GM18909 (cell line): Measurements from ENCODE around the gene TTBK1.

Experiments used
- ATAC-seq: cut with Tn5 transposase; IDR thresholded peaks from one replicate; pipeline ENCODE4 v1.9.1; 2021; ENCODE audit warnings: mild to moderate bottlenecking; ENCODE audit not compliant: unreplicated experiment, poor library complexity

The TTBK1 gene

DNA sequence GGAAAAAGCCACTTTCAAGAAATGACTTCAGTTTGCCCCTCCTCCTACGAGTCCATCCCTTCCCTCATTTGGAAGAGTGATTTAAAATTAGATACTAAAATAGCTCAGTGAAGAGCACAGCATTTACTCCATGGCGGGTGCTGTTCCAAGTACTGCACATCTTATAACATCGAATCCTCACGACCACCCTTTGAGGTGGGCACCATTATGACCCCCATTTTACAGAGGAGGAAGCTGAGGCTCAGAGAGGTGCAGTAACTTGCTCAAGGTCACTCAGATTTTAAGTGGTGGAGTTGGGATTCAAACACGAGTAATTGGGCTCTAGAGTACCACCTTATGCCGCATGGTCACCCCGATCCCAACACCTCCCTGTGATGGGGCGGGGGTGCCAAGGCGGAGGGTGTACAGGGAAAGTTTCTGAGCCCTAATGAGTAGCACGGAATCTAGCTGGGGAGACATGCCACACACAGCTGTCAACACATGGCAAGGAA is 25.5 kb downstream of the TTBK1 start:
- ATAC-seq, result no peak

DNA sequence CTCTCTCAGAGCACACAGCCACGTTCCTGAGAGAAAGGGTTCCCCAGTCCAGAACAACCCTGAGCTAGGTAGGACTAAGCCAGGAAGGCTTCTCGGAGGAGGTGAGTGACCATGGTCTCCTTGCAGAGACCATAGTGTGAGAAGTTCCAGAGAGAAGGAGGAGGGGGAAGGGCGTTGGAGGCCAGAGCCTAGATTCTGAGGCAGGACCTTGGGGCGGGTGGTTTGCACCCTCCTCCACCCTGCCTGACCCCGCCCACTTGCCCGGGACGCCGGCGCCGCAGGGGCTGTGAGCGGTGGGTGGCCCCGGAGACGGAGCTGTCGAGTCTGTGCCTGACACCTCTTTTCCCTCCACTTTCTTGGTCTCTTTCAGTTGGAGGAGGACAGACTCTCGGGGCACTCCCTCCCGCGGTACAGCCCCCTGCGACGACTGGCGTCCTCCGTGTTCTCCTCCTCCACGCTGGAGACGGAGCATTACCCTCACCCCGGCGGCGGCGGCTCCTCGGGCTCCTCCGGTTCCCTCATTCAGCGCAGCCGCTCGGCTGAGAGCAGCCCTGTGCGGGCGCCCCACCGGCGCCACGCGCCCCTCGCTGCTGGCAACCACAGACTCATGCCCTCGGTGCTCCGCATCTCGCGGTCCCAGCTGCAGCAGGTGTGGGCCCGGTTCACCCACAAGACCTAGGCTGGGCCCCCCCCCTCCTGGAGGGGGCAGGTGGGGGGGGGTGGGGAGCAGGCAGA is 26.2 kb downstream of the TTBK1 start:
- no peak for ATAC-seq

DNA sequence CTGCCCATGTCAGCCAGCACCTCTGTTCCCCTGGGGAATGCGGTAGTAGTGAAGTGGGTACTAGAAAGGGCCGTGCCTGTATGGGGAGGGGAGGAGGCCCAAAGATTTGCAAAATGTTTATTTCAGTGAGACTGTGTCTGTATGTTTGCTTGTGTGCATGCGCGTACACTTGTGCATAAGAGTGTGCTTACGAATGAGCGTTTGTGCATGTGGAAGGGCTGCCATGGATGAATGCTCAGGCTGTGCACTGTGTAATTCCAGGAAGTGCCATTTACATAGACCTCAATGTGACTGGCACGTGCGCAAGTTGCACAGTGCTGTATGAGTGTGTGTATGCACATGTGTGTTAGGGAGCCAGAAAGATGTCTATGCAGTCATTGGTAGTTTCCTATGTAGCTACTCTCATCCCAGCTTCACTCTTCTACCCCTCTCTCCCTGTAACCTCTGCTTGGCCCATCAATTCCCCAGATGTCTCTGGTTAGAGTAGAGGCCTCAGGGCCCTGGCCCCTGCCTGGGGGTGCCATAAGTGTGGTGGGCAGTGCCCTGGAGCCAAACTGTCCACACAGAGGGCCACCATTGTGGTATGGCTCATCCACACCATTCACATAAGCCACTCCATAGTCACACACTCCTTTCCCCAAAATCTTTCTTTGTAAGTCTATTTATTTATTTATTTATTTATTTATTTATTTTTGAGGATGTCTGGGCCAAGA is 28.0 kb downstream of the TTBK1 start:
- no peak for ATAC-seq

DNA sequence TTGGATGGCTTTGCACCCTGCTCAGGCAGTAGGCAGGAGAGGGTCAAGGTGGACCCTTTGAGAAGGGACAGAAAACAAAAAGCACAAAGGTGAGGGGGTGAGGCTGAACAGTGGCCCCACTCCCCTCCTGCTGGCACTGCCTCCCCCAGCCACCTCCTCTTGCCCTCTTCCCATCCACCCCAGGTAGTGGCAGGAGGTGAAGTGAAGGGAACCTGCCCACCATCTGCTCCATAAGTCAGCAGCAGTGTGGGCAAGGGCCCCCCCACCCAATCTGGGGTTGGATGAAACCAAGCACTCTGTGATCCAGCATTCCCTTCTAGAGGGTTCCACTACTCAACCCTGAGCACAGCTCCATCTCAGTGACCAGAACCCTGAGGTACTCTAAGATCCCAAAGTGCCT is 28.7 kb downstream of the TTBK1 start:
- ATAC-seq, result no peak

DNA sequence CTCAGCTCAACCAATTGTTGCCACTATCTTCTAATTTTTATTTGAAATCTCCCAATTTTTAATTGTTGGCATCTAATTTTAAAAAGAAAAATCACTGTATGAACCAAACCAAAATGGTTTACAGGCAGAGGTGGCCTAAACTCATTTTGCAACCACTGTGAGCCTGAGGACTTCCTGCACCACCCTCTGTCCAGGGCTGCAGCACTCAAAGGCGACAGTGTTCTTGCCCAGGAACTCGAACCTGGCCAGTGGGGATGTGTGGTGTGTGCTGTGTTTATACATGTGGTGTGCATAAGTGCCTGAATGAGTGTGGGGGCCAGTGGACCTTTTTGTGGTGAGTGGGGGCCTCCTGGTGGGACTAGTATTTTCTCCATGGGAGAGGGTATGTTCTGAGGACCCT is 30.4 kb downstream of the TTBK1 start:
- no peak for ATAC-seq

DNA sequence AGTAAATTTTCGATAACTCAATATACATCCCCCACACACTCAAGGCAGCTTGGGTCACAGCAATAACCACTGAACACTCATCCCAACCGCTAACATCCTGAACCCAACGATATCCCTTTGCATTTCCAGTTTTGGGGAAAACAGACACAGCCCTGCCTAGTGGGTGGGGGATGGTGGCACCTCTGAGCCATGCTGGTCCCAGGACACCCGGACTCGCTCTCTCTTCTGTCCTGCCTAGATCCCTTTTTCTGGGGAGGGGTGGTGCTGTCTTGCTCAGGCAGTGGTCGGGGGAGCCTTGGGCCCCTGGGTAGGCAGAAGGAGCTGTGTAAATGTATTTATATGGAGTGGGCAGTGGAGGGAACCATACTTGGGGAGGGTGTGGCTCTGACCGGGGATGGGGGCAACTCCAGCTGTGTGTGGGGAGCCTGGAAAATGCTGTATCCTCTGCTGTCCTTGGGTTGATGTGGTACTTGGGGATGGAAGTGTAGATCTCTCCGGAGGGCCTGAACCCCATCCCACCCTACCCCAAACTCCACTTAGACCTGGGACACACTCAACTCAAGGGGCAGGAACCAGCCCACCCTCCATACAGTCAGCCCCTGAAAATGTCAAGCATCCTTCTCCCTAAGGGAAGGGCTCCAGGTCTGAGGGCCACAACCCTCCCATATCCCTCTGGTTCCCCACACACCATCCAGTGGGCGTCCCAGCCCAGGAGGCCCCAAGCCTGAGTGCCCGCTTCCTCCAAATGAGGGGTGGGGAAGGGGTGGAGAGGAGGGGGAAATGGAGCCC is 31.0 kb downstream of the TTBK1 start:
- ATAC-seq, result no peak

DNA sequence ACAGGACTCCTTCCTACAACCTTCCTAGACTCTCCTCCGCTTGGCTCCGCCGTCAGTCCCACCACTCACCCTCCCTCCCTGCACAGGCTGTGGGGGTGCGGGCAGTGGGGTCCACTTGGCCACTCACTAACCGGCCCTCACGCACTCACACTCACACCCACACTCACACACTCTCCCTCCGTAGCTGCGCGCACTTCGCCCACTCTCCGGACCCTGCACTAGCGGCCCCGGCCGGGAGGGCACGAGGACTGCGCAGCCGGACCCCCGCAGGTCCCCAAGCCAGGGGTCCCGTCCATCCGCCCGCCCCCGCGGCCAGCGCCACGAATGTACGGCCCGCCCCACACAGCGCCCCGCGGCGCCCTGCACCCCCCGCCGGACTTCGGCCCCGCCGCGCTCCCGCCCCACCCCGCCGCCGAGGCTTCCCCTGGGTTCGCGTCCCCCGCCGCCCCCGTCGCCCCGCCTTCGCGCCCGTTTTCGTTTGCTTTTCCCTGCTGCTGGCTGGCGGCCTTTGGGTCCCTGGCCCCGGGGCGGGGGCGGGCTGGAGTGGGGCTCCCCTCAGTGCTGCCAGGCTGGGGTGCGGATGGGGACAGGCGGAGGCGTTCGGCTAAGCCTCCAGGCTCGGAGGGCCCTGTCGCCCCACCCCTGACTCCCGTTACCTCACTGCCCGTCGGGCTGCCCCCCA is 31.8 kb downstream of the TTBK1 start:
- ATAC-seq, result no peak

DNA sequence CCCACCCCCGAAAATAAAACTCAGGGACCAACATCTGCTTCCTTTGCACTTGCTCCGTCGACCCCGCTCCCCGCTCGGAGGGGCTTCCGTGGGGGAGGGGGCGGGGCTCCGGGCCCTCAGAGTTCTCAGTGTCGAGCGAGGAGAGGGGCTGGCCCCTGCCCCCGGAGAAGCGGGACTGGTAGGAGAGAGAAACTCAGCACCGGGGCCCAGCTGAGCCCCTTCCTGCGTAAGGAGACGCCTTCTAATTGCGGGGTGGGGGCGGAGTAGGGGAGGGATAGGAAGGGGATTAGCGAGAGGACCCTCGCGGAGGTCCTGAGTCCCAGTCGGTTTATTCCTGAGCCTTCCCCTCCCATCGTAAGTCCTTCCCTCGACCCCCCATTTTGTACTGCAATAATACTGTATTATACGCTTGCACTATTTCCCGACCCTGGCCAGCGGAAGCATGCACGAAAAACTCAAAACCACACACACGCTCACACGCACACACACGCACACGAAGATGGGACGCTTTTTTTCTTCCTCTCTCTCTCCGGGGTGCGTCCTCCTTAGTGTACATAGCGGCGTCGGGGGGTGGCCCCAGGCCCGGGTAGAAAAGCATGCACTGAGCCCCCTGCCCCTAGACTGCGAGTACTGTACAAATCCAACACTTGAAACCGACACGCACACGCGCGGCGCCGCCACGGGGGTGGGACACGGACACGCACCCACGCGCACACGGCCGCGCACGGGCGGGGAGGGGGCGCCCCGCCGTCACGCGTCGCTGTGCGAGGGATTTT is 32.7 kb downstream of the TTBK1 start:
- no peak for ATAC-seq

DNA sequence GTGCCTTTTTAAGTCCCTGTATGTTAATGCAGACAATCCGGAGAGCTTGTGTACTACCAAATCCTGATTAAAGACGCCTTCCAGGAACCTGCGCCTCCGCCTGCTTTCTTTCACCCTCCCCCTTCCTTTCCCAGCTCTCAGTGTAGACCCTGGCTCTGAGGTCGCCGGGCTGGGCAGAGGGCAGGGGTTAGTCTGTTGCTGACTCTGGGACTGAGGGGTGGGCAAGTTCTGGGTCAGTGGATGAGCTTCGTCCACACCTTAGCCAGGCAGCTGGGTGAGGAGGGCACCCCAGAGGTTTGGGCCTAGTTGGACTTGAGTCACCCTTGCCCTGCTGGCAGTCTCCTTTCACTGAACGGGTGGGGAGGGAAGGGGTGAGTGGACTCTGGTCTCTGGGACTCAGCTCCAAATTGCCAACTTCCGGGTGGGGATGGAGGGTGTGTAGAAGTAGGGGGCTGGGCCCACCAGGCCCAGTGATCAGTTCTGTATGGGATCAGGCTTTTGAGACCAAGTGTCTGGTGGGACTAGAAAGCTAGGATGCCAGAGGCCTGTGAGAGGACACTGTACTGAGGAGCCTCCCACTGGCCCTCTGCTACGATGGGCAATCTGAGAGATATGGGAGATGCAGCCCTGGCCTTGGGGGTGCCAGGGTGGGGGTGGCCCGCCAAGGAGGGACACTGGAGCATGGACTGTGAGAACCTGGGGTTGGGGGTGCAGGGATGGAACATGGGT is 33.5 kb downstream of the TTBK1 start:
- ATAC-seq, result no peak

DNA sequence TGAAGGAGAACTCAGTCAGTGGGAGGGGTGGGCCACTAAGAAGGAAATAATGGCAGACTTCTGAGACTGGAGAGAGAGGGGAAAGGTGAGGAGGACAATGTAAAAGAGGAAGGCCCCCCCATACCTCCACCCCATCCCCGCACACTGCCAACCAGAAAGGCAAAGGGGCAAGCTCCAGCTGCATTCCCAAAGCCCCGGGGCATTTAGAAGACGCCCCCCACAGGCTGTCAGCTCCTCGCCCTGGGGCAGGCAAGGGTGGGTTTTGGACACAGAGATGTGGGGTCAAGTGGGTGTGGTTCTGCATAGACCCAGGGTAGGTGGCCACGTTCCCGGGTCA is 34.0 kb downstream of the TTBK1 start:
- ATAC-seq, result no peak

DNA sequence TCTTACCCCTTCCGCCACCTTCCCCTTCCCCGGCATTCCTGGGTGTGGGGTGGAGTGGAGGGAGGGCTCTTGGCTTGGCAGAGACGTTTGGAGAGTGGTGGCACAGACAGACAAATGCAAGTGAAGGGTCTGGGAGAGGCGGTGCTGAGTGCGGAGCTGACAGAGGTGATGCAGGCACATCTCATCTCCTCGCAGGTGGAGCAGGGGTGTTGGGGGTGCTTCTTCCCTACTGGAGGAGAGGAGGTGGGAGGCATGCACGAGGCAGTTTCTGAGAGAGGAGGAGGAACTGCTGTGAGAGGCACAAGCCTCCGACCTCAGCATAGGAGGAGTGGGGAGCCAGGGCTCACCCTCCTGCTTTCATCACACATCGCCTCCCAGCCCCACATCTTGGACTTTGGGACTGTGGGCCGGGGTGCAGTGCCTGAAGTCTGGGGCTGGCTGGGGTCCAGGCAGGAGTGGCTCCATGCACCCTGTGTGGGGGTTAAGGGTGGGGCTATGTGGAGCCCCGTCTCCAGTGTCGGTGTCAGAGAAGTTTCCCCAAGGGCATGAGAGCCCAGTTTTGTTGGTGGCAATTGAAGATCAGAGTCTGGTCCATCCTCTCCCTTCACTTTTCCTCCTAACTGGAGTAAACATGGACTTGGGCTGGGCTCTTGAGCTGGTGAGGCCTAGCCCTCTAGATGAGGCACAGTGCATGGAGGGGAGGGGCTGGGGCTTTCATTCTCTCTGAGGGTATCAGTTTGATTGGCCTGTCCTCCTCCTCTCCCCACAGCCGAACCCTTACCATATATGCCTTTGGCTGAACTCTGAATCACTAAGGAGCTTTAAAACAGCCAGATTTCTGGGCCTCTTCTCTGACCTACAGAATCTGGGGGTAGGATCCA is 34.6 kb downstream of the TTBK1 start:
- ATAC-seq, result no peak

DNA sequence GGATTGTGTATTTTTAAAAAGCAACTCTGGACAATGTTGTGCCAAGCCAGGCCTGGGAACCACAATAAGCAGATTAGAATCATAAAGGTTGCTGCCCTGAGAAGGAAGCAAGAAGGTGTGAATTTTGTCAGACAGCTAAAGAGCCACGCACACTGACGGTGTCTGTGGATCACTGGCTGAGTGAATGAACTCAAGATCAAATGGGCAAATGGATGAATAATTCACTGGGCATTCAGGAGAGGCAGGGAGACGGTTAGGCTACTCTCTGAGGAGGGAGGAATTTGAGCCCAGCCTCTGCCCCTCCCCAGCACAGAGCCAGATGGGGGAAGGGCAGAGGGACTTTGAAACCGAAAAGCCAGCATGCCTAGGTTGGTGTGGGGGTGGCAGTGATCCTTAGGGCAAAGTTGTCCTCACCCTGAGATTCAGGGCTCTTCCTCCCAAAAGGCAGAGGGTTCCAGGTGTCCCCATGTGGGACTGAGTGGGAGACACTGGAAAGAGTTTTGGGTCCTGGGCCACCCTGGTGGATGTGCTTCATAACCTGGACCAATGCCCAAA is 35.3 kb downstream of the TTBK1 start:
- ATAC-seq, result no peak

DNA sequence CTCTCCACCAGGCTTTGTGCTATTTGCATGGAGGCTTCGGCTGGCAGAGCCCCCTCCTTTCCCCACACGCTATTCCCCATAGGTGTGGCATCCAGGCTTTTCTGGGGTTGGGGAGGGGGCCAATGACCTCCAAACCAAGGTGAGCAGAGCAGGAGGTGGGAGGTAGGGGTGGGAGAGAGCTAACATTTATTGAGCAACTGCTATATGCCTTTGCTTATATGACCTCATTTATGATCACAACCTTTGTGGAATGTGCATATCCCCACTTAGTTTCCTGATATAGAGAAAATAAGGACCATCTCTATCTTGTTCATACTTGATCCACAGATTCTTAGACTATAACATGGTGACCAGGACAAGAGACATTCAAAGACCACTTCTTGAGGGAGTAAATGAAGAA is 37.0 kb downstream of the TTBK1 start:
- no peak for ATAC-seq

DNA sequence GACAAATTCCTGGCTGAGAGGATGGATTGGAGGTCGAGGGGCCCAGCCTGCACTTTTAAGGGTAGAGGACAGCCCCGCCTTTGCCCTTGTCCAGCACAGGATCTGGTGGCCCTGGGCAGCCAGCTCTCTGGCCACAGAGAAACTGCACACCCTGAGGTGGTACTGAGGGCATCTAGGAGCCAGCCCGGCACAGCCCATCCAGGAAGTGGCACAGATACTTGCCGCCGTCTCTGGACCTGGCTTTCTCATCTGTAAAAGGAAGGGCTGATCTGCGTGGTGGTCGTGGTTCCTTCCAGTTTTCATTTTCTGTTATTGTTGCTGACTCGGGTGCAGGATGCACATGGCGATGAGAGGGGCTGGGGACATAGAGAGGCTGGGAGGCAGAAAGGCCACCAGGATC is 38.8 kb downstream of the TTBK1 start:
- no peak for ATAC-seq

DNA sequence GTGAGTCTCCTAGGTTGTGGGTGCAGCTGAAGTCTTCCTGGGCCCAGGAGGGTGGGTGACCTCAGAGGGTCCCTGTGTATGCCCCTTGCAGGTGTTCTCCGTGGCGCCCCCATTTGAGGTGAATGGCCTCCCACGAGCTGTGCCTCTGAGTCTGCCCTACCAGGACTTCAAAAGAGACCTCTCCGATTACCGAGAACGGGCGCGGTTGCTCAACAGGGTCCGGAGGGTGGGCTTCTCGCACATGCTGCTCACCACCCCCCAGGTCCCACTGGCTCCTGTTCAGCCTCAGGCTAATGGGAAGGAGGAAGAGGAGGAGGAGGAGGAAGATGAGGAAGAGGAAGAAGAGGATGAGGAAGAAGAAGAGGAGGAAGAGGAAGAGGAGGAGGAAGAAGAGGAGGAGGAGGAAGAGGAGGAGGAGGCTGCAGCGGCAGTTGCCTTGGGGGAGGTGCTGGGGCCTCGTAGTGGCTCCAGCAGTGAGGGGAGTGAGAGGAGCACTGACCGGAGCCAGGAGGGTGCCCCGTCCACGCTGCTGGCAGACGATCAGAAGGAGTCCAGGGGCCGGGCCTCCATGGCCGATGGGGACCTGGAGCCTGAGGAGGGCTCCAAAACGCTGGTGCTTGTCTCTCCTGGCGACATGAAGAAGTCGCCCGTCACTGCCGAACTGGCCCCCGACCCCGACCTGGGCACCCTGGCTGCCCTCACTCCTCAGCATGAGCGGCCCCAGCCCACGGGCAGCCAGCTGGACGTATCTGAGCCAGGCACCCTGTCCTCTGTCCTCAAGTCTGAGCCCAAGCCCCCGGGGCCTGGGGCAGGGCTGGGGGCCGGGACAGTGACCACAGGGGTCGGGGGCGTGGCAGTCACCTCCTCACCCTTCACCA is 39.6 kb downstream of the TTBK1 start:
- ATAC-seq, result no peak

DNA sequence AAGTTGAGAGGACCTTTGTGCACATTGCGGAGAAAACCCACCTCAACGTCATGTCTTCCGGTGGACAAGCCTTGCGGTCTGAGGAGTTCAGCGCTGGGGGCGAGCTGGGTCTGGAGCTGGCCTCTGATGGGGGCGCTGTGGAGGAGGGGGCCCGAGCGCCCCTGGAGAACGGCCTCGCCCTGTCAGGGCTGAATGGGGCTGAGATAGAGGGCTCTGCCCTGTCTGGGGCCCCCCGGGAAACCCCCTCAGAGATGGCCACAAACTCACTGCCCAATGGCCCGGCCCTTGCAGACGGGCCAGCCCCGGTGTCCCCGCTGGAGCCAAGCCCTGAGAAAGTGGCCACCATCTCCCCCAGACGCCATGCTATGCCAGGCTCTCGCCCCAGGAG is 40.2 kb downstream of the TTBK1 start:
- ATAC-seq, result no peak

DNA sequence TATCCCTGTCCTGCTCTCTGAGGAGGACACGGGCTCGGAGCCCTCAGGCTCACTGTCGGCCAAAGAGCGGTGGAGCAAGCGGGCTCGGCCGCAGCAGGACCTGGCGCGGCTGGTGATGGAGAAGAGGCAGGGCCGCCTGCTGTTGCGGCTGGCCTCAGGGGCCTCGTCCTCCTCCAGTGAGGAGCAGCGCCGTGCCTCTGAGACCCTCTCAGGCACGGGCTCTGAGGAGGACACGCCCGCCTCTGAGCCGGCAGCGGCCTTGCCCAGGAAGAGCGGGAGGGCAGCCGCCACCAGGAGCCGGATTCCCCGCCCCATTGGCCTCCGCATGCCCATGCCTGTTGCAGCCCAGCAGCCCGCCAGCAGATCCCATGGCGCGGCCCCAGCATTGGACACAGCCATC is 40.6 kb downstream of the TTBK1 start:
- no peak for ATAC-seq
